Neural progenitor cell (in vitro differentiated cells): Measurements from ENCODE around the gene MT1H. TPM values are rescaled to one million over a fixed set of nuclear protein-coding genes. Genes with fewer than 3 reads are reported as not detected.

Experiments
- DNase-seq: peaks from one replicate; pipeline ENCODE4 v3.0.0-alpha.2; 2016; ENCODE audit warnings: low spot score
- H2AFZ ChIP-seq: fragments of 200-600 bp; sonication (generic); replicated peaks from 2 replicates; pipeline ENCODE4 v1.6.1; 2016; ENCODE audit warnings: antibody characterized with exemption
- H3F3A ChIP-seq: fragments of 200-600 bp; sonication (generic); 2 replicates; pipeline ENCODE4 v1.6.1; 2016; ENCODE audit warnings: antibody characterized with exemption, low read depth
- H3K27ac ChIP-seq: fragments of 200-600 bp; sonication (generic); 2 replicates; pipeline ENCODE4 v1.5.1; 2016; ENCODE audit warnings: mild to moderate bottlenecking
- H3K27me3 ChIP-seq: fragments of 200-600 bp; sonication (generic); 2 replicates; pipeline ENCODE4 v1.6.1; 2016; ENCODE audit warnings: mild to moderate bottlenecking, moderate library complexity
- H3K36me3 ChIP-seq: fragments of 200-600 bp; sonication (generic); 2 replicates; pipeline ENCODE4 v1.5.1; 2016
- H3K4me1 ChIP-seq: fragments of 200-600 bp; sonication (generic); 2 replicates; pipeline ENCODE4 v1.6.1; 2016; ENCODE audit warnings: mixed run types
- H3K4me2 ChIP-seq: fragments of 200-600 bp; sonication (generic); 2 replicates; pipeline ENCODE4 v1.6.1; 2016
- H3K4me3 ChIP-seq: fragments of 200-600 bp; sonication (generic); 2 replicates; pipeline ENCODE4 v1.5.1; 2016
- H3K79me2 ChIP-seq: fragments of 200-600 bp; sonication (generic); 2 replicates; pipeline ENCODE4 v1.6.1; 2016; ENCODE audit warnings: low read depth
- H3K9ac ChIP-seq: fragments of 200-600 bp; sonication (generic); 2 replicates; pipeline ENCODE4 v1.6.1; 2016
- H3K9me3 ChIP-seq: fragments of 200-600 bp; sonication (generic); 2 replicates; pipeline ENCODE4 v1.5.1; 2016; ENCODE audit warnings: low read depth
- H4K20me1 ChIP-seq: fragments of 200-600 bp; sonication (generic); 2 replicates; pipeline ENCODE4 v1.6.1; 2016; ENCODE audit warnings: low read depth
- H3K27ac Mint-ChIP-seq: 3 replicates; pipeline ENCODE4 v1.8.0; 2021; ENCODE audit warnings: mixed read lengths
- H3K27me3 Mint-ChIP-seq: 2 replicates; pipeline ENCODE4 v1.8.0; 2022; ENCODE audit warnings: low read depth, mild to moderate bottlenecking, inconsistent platforms, moderate library complexity, mixed read lengths; ENCODE audit not compliant: insufficient read depth
- H3K36me3 Mint-ChIP-seq: 3 replicates; pipeline ENCODE4 v1.8.0; 2021; ENCODE audit warnings: mixed read lengths
- H3K4me1 Mint-ChIP-seq: 3 replicates; pipeline ENCODE4 v1.8.0; 2021; ENCODE audit warnings: mixed read lengths
- H3K4me3 Mint-ChIP-seq: 3 replicates; pipeline ENCODE4 v1.8.0; 2021; ENCODE audit warnings: mild to moderate bottlenecking, moderate library complexity, mixed read lengths
- H3K9me3 Mint-ChIP-seq: 3 replicates; pipeline ENCODE4 v1.8.0; 2020; ENCODE audit warnings: mixed read lengths
- CTCF ChIP-seq: fragments of 200-600 bp; sonication (generic); IDR thresholded peaks from 2 replicates; pipeline ENCODE4 v1.5.1; 2017; ENCODE audit warnings: antibody characterized with exemption, mild to moderate bottlenecking
- EZH2 ChIP-seq: fragments of 200-600 bp; sonication (generic); IDR thresholded peaks from 2 replicates; pipeline ENCODE4 v1.6.1; 2017; ENCODE audit warnings: antibody characterized with exemption, mild to moderate bottlenecking, moderate library complexity
- EZH2phosphoT487 ChIP-seq: fragments of 200-600 bp; sonication (generic); IDR thresholded peaks from 2 replicates; pipeline ENCODE4 v1.6.1; 2017; ENCODE audit warnings: antibody characterized with exemption
- total RNA-seq: library from RNA; depleted of rRNA; stranded (reverse); fragments of >200 nt; gene quantifications from 2 replicates; pipeline ENCODE4 v1.2.3, GENCODE V29; 2015; ENCODE audit warnings: low replicate concordance

MT1H gene
- total RNA-seq, 1 donor from 2014 or later: not detected

- Histone ChIP-seq H3K4me3 (no peak overlapping the region), H3K36me3 (no peaks in the 10 kb centered on the region), H3F3A (no peaks in the 10 kb centered on the region), H3K9ac (no peak overlapping the region), H3K4me2 (no peak overlapping the region), H3K27me3 (peaks cover 98% of the 10 kb centered on the region), H3K4me1 (no peaks in the 10 kb centered on the region), H4K20me1 (peaks cover 18% of the 10 kb centered on the region), H3K79me2 (no peaks in the 10 kb centered on the region), H2AFZ (no peak overlapping the region), H3K9me3 (no peaks in the 10 kb centered on the region), H3K27ac (no peak overlapping the region)
- no peak overlapping the region for H3K27ac Mint-ChIP-seq
- no peak overlapping the region for H3K4me3 Mint-ChIP-seq
- H3K36me3 Mint-ChIP-seq: no peaks in the 10 kb centered on the region
- H3K9me3 Mint-ChIP-seq: no peaks in the 10 kb centered on the region
- DNase-seq: no peak
- H3K27me3 Mint-ChIP-seq: peaks cover 59% of the 10 kb centered on the region
- no peaks in the 10 kb centered on the region for H3K4me1 Mint-ChIP-seq
- TF ChIP-seq CTCF: no peak
- no peak for TF ChIP-seq EZH2phosphoT487
- no peak for TF ChIP-seq EZH2
Observed at GRCh38 chr16:56649271-56649670, 20.3 kb upstream of the MT1H start.

DNA sequence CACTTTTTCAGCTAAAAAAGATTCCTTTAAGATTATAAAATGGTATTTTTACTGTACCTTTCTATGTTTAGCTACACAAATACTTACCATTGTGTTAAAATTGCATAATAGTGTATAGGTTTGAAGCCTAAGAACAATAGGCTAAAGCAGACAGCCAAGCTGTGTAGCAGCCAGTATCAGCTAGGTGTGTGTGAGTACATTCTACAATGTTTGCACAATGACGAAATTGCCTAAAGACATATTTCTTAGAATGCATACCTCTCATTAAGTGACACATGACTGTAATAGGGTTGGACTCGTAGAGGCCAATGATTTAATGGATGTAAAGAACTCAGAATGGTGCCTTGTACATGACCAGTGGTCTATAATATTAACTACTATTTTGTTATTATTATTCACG, 19.8 kb upstream of the MT1H start:
- no peak overlapping the region for H3K27ac ChIP-seq
- H3K4me1 ChIP-seq: no peaks in the 10 kb centered on the region
- H3K79me2 ChIP-seq: no peaks in the 10 kb centered on the region
- no peak overlapping the region for H3K4me3 ChIP-seq
- no peaks in the 10 kb centered on the region for H3K9me3 ChIP-seq
- no peak for TF ChIP-seq EZH2phosphoT487
- no peak for TF ChIP-seq CTCF
- no peak for TF ChIP-seq EZH2
- Mint-ChIP-seq H3K27me3 (peaks cover 54% of the 10 kb centered on the region), H3K36me3 (no peaks in the 10 kb centered on the region), H3K4me3 (no peak overlapping the region), H3K27ac (no peak overlapping the region), H3K9me3 (no peaks in the 10 kb centered on the region), H3K4me1 (no peaks in the 10 kb centered on the region)
- H3K36me3 ChIP-seq: no peaks in the 10 kb centered on the region
- no peak for DNase-seq
- H3K27me3 ChIP-seq: peaks cover 98% of the 10 kb centered on the region
- no peak overlapping the region for H2AFZ ChIP-seq
- H3K9ac ChIP-seq: no peak overlapping the region
- H4K20me1 ChIP-seq: peaks cover 13% of the 10 kb centered on the region
- no peaks in the 10 kb centered on the region for H3F3A ChIP-seq
- no peak overlapping the region for H3K4me2 ChIP-seq

- no peaks in the 10 kb centered on the region for H3K4me1 ChIP-seq
- no peak for DNase-seq
- no peaks in the 10 kb centered on the region for H3K9me3 ChIP-seq
- H4K20me1 ChIP-seq: peaks cover 13% of the 10 kb centered on the region
- no peak for TF ChIP-seq EZH2phosphoT487
- no peak for TF ChIP-seq CTCF
- no peak for TF ChIP-seq EZH2
- H3K4me3 ChIP-seq: no peak within 1 kb of the TSS
- H3K9me3 Mint-ChIP-seq: no peaks in the 10 kb centered on the region
- H3K4me1 Mint-ChIP-seq: no peaks in the 10 kb centered on the region
- H3K36me3 Mint-ChIP-seq: no peaks in the 10 kb centered on the region
- H3F3A ChIP-seq: no peaks in the 10 kb centered on the region
- peaks cover 97% of the 10 kb centered on the region for H3K27me3 ChIP-seq
- no peaks in the 10 kb centered on the region for H3K36me3 ChIP-seq
- H3K4me3 Mint-ChIP-seq: no peak within 1 kb of the TSS
- H3K27ac ChIP-seq: no peak within 1 kb of the TSS
- H3K27me3 Mint-ChIP-seq: peaks cover 40% of the 10 kb centered on the region
- no peak within 1 kb of the TSS for H3K27ac Mint-ChIP-seq
- no peaks in the 10 kb centered on the region for H3K79me2 ChIP-seq
- no peak within 1 kb of the TSS for H3K4me2 ChIP-seq
- H2AFZ ChIP-seq: no peak within 1 kb of the TSS
- no peak within 1 kb of the TSS for H3K9ac ChIP-seq
Observed at GRCh38 chr16:56651586-56651985, 18.0 kb upstream of the MT1H start, which contains the start of gene MT1B. Gene MT1B, plus strand, starts transcription at chr16:56651886. Its CDS starts 68 bp downstream, at chr16:56651954.
